A549 treated with Hydrocortisone at 1 μM for 4 hours (cell line): ENCODE measurements around the gene RAB6C. TPM values are rescaled to one million over a fixed set of nuclear protein-coding genes. Genes with fewer than 3 reads are reported as not detected.

Experiments used
- total RNA-seq: library from RNA; stranded (reverse); fragments of 200-300 nt; extraction: Qiagen RNA extraction; gene quantifications from 5 replicates; pipeline ENCODE4 v1.2.3, GENCODE V29; 2022

Gene RAB6C
- not detected in 5 replicates for total RNA-seq

DNA sequence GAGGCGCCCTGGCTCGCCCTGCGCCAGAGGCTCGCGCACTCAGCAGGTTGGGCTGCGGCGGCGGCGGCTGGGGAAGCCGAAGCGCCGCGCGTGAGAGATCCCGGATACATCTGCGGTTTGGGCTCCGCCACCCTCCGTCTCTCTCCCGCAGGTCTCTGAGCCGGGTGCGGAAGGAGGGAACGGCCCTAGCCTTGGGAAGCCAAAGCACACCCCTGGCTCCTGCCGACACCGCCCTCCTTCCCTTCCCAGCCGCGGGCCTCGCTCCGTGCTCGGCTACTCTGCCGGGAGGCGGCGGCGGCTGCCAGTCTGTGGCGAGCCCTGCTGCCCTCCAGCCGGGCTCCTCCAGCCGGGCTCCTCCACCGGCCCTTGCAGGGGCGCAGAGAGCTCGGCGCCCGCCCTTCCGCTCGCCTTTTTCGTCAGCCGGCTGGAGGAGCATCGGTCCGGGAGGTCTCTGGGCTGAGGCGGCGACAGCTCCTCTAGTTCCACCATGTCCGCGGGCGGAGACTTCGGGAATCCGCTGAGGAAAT lies at the start of gene RAB6C:
TSS of gene RAB6C (plus strand) at position 38 of the 527 bp plus-strand sequence. CDS start at position 488, 450 bp downstream.

Other genes with a start within 250 kb of the RAB6C start
- gene POTEF, start 149.6 kb downstream of the RAB6C start, total RNA-seq: not detected in 5 replicates
- 4.2 to 6.9 TPM (median 6.5 TPM) in 5 replicates for gene CCDC74B, start 165.4 kb downstream of the RAB6C start, total RNA-seq
- gene SMPD4, start 201.9 kb downstream of the RAB6C start, total RNA-seq: 75.3 to 80.3 TPM (median 77.0 TPM) in 5 replicates
- gene MZT2B, start 202.6 kb downstream of the RAB6C start, total RNA-seq: 222 to 450 TPM (median 414 TPM) in 5 replicates
- 3.0 to 4.6 TPM (median 4.2 TPM) in 5 replicates for gene TUBA3E, start 218.8 kb downstream of the RAB6C start, total RNA-seq